Vagina (tissue), 2 donors: ENCODE data around the gene DNASE1L1.

Experiments used
- CTCF ChIP-seq, 3 experiments: fragments of 450-650 bp in 2 of 3; fragments of 200-600 bp in 1 of 3; sonication (generic) in 1 of 3; IDR thresholded peaks; one replicate each; pipeline ENCODE4 v1.5.1; 2017 to 2019; ENCODE audit warnings: antibody characterized with exemption in 3 of 3, mild to moderate bottlenecking in 2 of 3, moderate library complexity in 2 of 3
- POLR2A ChIP-seq, 2 donors: fragments of 450-650 bp; IDR thresholded peaks; one replicate each; pipeline ENCODE4 v1.6.1; 2017; ENCODE audit warnings: antibody characterized with exemption in 2 of 2, mild to moderate bottlenecking in 2 of 2, moderate library complexity in 2 of 2
- POLR2AphosphoS5 ChIP-seq, 2 donors: sonication (generic); formaldehyde crosslinking; IDR thresholded peaks; one replicate each; pipeline ENCODE4 v1.9.0; 2017; ENCODE audit warnings: antibody characterized with exemption in 2 of 2, mild to moderate bottlenecking in 2 of 2, low read depth in 1 of 2; ENCODE audit not compliant: insufficient read depth in 1 of 2

GRCh38 chrX:154373340-154374306 is 35.4 kb downstream of the DNASE1L1 start:
- TF ChIP-seq POLR2AphosphoS5 (IDR thresholded peaks at IDR 0.05; ENCODE audit: insufficient read depth in 1 of 2, low read depth in 1 of 2), result peak; percentile 39 to 69
- peak in 2 of 3 experiments; percentile 35 to 49 for TF ChIP-seq CTCF (IDR thresholded peaks at IDR 0.05)
- TF ChIP-seq POLR2A (IDR thresholded peaks at IDR 0.05), result no peak
